Subcutaneous adipose tissue (tissue), 4 donors: Measurements from ENCODE around the gene STXBP6. TPM values are rescaled to one million over a fixed set of nuclear protein-coding genes. Genes with fewer than 3 reads are reported as not detected.

ENCODE experiments used
- CTCF ChIP-seq: fragments of 450-650 bp; IDR thresholded peaks from one replicate; pipeline ENCODE4 v1.5.1; 2016; ENCODE audit warnings: low read depth, mild to moderate bottlenecking, control low read depth, antibody characterized with exemption, moderate library complexity
- total RNA-seq, 4 donors: library from RNA; depleted of rRNA; stranded (reverse); fragments of >200 nt; gene quantifications; one replicate each; pipeline ENCODE4 v1.1.0, GENCODE V29; 2016

STXBP6 gene
- total RNA-seq, 4 donors from 2014 or later = 5.4 to 11.7 (median 9.3) TPM

- TF ChIP-seq CTCF = no peak
Measured at GRCh38 chr14:25069879-25070278, 19.9 kb upstream of the STXBP6 start.

- TF ChIP-seq CTCF = no peak
Measured at GRCh38 chr14:25067600-25067999, 17.7 kb upstream of the STXBP6 start.

GRCh38 chr14:25062022-25062321 lies 12.0 kb upstream of the STXBP6 start:
- TF ChIP-seq CTCF = no peak

GRCh38 chr14:25056688-25057078 lies 6.7 kb upstream of the STXBP6 start:
- TF ChIP-seq CTCF = no peak

- TF ChIP-seq CTCF = no peak
Measured at GRCh38 chr14:25055992-25056687, 6.2 kb upstream of the STXBP6 start.

GRCh38 chr14:25055005-25055404 lies 5.1 kb upstream of the STXBP6 start:
- no peak for TF ChIP-seq CTCF

- no peak for TF ChIP-seq CTCF
Measured at GRCh38 chr14:25053585-25053984, 3.6 kb upstream of the STXBP6 start.
